GM12878 (cell line): ENCODE measurements around the gene UBXN7. TPM values are rescaled to one million over a fixed set of nuclear protein-coding genes. Genes with fewer than 3 reads are reported as not detected.

Experiments used
- ATAC-seq: fragments of 200-7000 bp; cut with Tn5 transposase; 3 replicates; pipeline ENCODE4 v1.9.1; 2020; ENCODE audit warnings: mild to moderate bottlenecking, moderate library complexity
- BruUV-seq: library from RNA; stranded (reverse); fragments of 400-500 nt; replicated peaks from 2 replicates; lab custom pipeline; 2021; lab: Mats Ljungman, UMichigan
- CTCF ChIA-PET: fragments of 300-600 bp; sonication (Branson Sonifier 250); formaldehyde crosslinking; extraction: SDS; loops from one replicate; lab custom pipeline; 2021; ENCODE audit warnings: inconsistent platforms; lab: Yijun Ruan, JAX
- POLR2A ChIA-PET: fragments of 350-600 bp; formaldehyde crosslinking; extraction: SDS; loops from one replicate; lab custom pipeline; 2021; ENCODE audit warnings: inconsistent platforms; lab: Charles Lee
- RAD21 ChIA-PET: fragments of 300-600 bp; sonication (Branson Sonifier 250); formaldehyde crosslinking; loops from one replicate; lab custom pipeline; 2023; ENCODE audit warnings: antibody characterized with exemption; ENCODE audit not compliant: unreplicated experiment; lab: Charles Lee
- SMC1A ChIA-PET: fragments of 300-600 bp; sonication (Branson Sonifier 250); formaldehyde crosslinking; loops from one replicate; lab custom pipeline; 2023; ENCODE audit not compliant: unreplicated experiment, uncharacterized antibody; lab: Charles Lee
- DNase-seq: peaks from one replicate; pipeline ENCODE4 v3.0.0-alpha.2; 2011; ENCODE audit warnings: low read depth, low spot score
- FAIRE-seq: peaks from 3 replicates; lab custom pipeline; 2011; peaks lifted over from hg19 to GRCh38; lab: Jason Lieb, UNC
- H2AFZ ChIP-seq: 2 replicates; pipeline ENCODE4 v1.6.0; 2011; ENCODE audit warnings: low read depth, low read length, control low read depth; ENCODE audit not compliant: control insufficient read depth
- H3K27ac ChIP-seq: 2 replicates; pipeline ENCODE4 v1.5.1; 2011; ENCODE audit warnings: control low read depth; ENCODE audit not compliant: control insufficient read depth, insufficient read depth
- H3K27me3 ChIP-seq, 2 experiments: replicated peaks in 1 of 2; 2 replicates each; pipeline versions ENCODE4 v1.6.0 to v1.6.1; 2011; ENCODE audit warnings: low read length in 1 of 2; ENCODE audit not compliant: control insufficient read depth in 2 of 2, insufficient read depth in 2 of 2
- H3K36me3 ChIP-seq, 2 experiments: 2 replicates each; pipeline ENCODE4 v1.5.1; 2011; ENCODE audit warnings: low read length in 1 of 2; ENCODE audit not compliant: control insufficient read depth in 2 of 2, insufficient read depth in 2 of 2
- H3K4me1 ChIP-seq: 2 replicates; pipeline ENCODE4 v1.6.1; 2011; ENCODE audit warnings: mild to moderate bottlenecking, low read length, moderate library complexity, mixed read lengths; ENCODE audit not compliant: control insufficient read depth, insufficient read depth
- H3K4me2 ChIP-seq: 2 replicates; pipeline ENCODE4 v1.6.0; 2011; ENCODE audit warnings: control low read depth; ENCODE audit not compliant: control insufficient read depth, insufficient read depth
- H3K4me3 ChIP-seq: fragments of 200-600 bp; sonication (generic); 2 replicates; pipeline ENCODE4 v1.5.1; 2016
- H3K79me2 ChIP-seq: 2 replicates; pipeline ENCODE4 v1.6.0; 2011; ENCODE audit warnings: low read length; ENCODE audit not compliant: control insufficient read depth, insufficient read depth
- H3K9ac ChIP-seq: 2 replicates; pipeline ENCODE4 v1.8.0; 2011; ENCODE audit warnings: low read length, control low read depth, mixed read lengths; ENCODE audit not compliant: control insufficient read depth, insufficient read depth
- H3K9me3 ChIP-seq: replicated peaks from 3 replicates; pipeline ENCODE4 v1.5.1; 2011; ENCODE audit warnings: mild to moderate bottlenecking, low read length; ENCODE audit not compliant: control insufficient read depth, insufficient read depth
- H4K20me1 ChIP-seq: 2 replicates; pipeline ENCODE4 v1.6.0; 2011; ENCODE audit not compliant: control insufficient read depth, insufficient read depth
- ATF7 ChIP-seq: fragments of 450-650 bp; IDR thresholded peaks from 2 replicates; pipeline ENCODE4 v1.6.1; 2016; ENCODE audit warnings: low read depth, mild to moderate bottlenecking
- HCFC1 ChIP-seq: fragments of 150-350 bp; IDR thresholded peaks from 2 replicates; pipeline ENCODE4 v1.6.1; 2014; ENCODE audit warnings: low read length
- NFIC ChIP-seq: IDR thresholded peaks from 2 replicates; pipeline ENCODE4 v1.6.1; 2012; ENCODE audit warnings: low read depth, mild to moderate bottlenecking, inconsistent platforms, low read length, moderate library complexity
- NRF1 ChIP-seq: conservative IDR thresholded peaks from 2 replicates; pipeline ENCODE4 v1.6.1; 2011; ENCODE audit warnings: mild to moderate bottlenecking, low read depth, low read length, improper control_type of control experiment
- RUNX3 ChIP-seq: IDR thresholded peaks from 2 replicates; pipeline ENCODE4 v1.6.1; 2012; ENCODE audit warnings: low read length, inconsistent platforms
- SMAD1 ChIP-seq: fragments of 450-650 bp; IDR thresholded peaks from 2 replicates; pipeline ENCODE4 v1.6.1; 2018; ENCODE audit warnings: mild to moderate bottlenecking, low read depth; ENCODE audit not compliant: partially characterized antibody
- SMAD5 ChIP-seq: IDR thresholded peaks from 2 replicates; pipeline ENCODE4 v1.6.1; 2016; ENCODE audit warnings: antibody characterized with exemption, low read depth
- SMARCA5 ChIP-seq: fragments of 450-650 bp; IDR thresholded peaks from 2 replicates; pipeline ENCODE4 v1.6.1; 2017; ENCODE audit warnings: mild to moderate bottlenecking
- SUPT20H ChIP-seq: IDR thresholded peaks from 2 replicates; pipeline ENCODE4 v1.6.1; 2011; ENCODE audit warnings: low read depth, mild to moderate bottlenecking, low read length, moderate library complexity, borderline replicate concordance; ENCODE audit not compliant: control insufficient read depth
- WGBS: methylation state at CpG from one replicate; pipeline ENCODE4 v1.1.6; 2016; ENCODE audit warnings: low lambda C conversion rate; ENCODE audit not compliant: insufficient replicate concordance, insufficient coverage; ENCODE audit errors: missing lambda C conversion rate; 5-methylcytosine and 5-hydroxymethylcytosine counted together
- in situ Hi-C: fragments of 300-500 bp; cut with MboI; formaldehyde crosslinking; loops from 9 replicates; pipeline ENCODE4 v1.14.3; 2018; ENCODE audit warnings: mixed read lengths
- intact Hi-C: fragments of 100-400 bp; cut with micrococcal nuclease; formaldehyde crosslinking; loops from one replicate; pipeline ENCODE4 v1.14.2; 2022; ENCODE audit not compliant: unreplicated experiment
- polyA plus RNA-seq, 11 experiments: library from polyadenylated mRNA; depleted of rRNA in 4 of 11; unstranded in 6 of 11; stranded (reverse) in 5 of 11; fragments of >200 nt; fragmentation: Nextera tagmentation in 4 of 11; fragmentation: Illumina TruSeq in 1 of 11; extraction: Ambion mirVana in 4 of 11; extraction: Trizol in 1 of 11; gene quantifications; 1 replicate in 1 of 11; 2 replicates in 10 of 11; pipeline versions ENCODE4 v1.2.1 to v1.2.3, GENCODE V29; 2011 to 2016; ENCODE audit warnings: inconsistent platforms in 2 of 11, missing spikeins in 2 of 11, low read depth in 1 of 11
- total RNA-seq, 4 experiments: library from RNA; depleted of rRNA in 3 of 4; stranded (reverse); fragments of >200 nt in 3 of 4; fragmentation: Illumina TruSeq in 1 of 4; extraction: Trizol in 1 of 4; gene quantifications; 2 replicates each; pipeline versions ENCODE4 v1.2.1 to v1.2.3, GENCODE V29; 2013 to 2021
- TF ChIP-seq, protein P1 (sequence below): fragments of 450-650 bp; IDR thresholded peaks from 2 replicates; pipeline ENCODE4 v1.6.1; 2017; ENCODE audit warnings: mild to moderate bottlenecking, moderate library complexity
- TF ChIP-seq, protein P2 (sequence below): fragments of 450-650 bp; IDR thresholded peaks from 2 replicates; pipeline ENCODE4 v1.6.1; 2017; ENCODE audit warnings: mild to moderate bottlenecking, moderate library complexity

UBXN7 gene
- total and polyA plus RNA-seq, 10 of the 15 experiments (the other 5 are each of a cell fraction or from before 2014, with no cell fraction given), result 4.8 to 78.4 (median 24.9) TPM

DNA sequence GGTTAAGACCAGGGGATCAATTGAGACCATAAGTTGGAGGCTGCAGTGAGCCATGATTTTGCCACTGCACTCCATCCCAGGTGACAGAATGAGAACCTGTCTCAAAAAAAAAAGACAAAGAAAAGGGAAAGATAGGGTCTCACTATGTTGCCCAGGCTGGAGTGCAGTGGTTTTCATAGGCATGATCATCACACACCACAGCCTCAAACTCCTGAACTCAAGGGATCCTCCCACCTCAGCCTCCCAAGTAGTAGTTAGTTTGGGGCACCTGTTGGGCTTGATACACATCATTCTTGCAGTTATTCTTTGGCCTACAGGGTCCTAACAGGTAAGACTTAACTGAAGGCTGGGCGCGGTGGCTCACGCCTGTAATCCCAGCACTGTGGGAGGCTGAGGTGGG, 42.1 kb downstream of the UBXN7 start:
- no peaks in the 10 kb centered on the region for H4K20me1 ChIP-seq
- in situ Hi-C loops (no loop called here), intact Hi-C loops (no loop called here)
- H3K4me3 ChIP-seq, result no peak overlapping the region
- H3K27ac ChIP-seq, result no peak overlapping the region
- FAIRE-seq, result no peak
- H3K4me1 ChIP-seq, result no peaks in the 10 kb centered on the region
- no peaks in the 10 kb centered on the region; the same call in 1 of the 2 replicates for H3K79me2 ChIP-seq
- no TSS peak for BruUV-seq
- DNase-seq, result no peak
- no peak overlapping the region for H3K9ac ChIP-seq
- H3K9me3 ChIP-seq, result peaks cover 2% of the 10 kb centered on the region
- SMC1A ChIA-PET, result no interaction called here
- CTCF ChIA-PET, result no interaction called here
- TF ChIP-seq, protein P1, sequence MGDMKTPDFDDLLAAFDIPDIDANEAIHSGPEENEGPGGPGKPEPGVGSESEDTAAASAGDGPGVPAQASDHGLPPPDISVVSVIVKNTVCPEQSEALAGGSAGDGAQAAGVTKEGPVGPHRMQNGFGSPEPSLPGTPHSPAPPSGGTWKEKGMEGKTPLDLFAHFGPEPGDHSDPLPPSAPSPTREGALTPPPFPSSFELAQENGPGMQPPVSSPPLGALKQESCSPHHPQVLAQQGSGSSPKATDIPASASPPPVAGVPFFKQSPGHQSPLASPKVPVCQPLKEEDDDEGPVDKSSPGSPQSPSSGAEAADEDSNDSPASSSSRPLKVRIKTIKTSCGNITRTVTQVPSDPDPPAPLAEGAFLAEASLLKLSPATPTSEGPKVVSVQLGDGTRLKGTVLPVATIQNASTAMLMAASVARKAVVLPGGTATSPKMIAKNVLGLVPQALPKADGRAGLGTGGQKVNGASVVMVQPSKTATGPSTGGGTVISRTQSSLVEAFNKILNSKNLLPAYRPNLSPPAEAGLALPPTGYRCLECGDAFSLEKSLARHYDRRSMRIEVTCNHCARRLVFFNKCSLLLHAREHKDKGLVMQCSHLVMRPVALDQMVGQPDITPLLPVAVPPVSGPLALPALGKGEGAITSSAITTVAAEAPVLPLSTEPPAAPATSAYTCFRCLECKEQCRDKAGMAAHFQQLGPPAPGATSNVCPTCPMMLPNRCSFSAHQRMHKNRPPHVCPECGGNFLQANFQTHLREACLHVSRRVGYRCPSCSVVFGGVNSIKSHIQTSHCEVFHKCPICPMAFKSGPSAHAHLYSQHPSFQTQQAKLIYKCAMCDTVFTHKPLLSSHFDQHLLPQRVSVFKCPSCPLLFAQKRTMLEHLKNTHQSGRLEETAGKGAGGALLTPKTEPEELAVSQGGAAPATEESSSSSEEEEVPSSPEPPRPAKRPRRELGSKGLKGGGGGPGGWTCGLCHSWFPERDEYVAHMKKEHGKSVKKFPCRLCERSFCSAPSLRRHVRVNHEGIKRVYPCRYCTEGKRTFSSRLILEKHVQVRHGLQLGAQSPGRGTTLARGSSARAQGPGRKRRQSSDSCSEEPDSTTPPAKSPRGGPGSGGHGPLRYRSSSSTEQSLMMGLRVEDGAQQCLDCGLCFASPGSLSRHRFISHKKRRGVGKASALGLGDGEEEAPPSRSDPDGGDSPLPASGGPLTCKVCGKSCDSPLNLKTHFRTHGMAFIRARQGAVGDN, result no peak
- TF ChIP-seq, protein P2, sequence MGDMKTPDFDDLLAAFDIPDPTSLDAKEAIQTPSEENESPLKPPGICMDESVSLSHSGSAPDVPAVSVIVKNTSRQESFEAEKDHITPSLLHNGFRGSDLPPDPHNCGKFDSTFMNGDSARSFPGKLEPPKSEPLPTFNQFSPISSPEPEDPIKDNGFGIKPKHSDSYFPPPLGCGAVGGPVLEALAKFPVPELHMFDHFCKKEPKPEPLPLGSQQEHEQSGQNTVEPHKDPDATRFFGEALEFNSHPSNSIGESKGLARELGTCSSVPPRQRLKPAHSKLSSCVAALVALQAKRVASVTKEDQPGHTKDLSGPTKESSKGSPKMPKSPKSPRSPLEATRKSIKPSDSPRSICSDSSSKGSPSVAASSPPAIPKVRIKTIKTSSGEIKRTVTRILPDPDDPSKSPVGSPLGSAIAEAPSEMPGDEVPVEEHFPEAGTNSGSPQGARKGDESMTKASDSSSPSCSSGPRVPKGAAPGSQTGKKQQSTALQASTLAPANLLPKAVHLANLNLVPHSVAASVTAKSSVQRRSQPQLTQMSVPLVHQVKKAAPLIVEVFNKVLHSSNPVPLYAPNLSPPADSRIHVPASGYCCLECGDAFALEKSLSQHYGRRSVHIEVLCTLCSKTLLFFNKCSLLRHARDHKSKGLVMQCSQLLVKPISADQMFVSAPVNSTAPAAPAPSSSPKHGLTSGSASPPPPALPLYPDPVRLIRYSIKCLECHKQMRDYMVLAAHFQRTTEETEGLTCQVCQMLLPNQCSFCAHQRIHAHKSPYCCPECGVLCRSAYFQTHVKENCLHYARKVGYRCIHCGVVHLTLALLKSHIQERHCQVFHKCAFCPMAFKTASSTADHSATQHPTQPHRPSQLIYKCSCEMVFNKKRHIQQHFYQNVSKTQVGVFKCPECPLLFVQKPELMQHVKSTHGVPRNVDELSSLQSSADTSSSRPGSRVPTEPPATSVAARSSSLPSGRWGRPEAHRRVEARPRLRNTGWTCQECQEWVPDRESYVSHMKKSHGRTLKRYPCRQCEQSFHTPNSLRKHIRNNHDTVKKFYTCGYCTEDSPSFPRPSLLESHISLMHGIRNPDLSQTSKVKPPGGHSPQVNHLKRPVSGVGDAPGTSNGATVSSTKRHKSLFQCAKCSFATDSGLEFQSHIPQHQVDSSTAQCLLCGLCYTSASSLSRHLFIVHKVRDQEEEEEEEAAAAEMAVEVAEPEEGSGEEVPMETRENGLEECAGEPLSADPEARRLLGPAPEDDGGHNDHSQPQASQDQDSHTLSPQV, result no peak
- TF ChIP-seq SUPT20H (no peak), SMARCA5 (no peak), NRF1 (no peak), RUNX3 (no peak), SMAD1 (no peak), NFIC (no peak), SMAD5 (no peak), ATF7 (no peak), HCFC1 (no peak)
- no peak overlapping the region for H2AFZ ChIP-seq
- H3K4me2 ChIP-seq, result no peak overlapping the region
- WGBS, result 100% methylated on average over 3 of the region's 3 CpGs
- H3K36me3 ChIP-seq, result peaks cover 5 to 17% of the 10 kb centered on the region in 2 experiments; a peak in 3 of 4 replicates
- RAD21 ChIA-PET, result no interaction called here
- ATAC-seq, result no peak
- POLR2A ChIA-PET, result interaction anchor here (0.6 to 1.0 kb wide), 4 partner anchors 26 to 731 kb away, joined by 3 to 5 read pairs (median 4); no protein-coding TSS in a partner anchor
- no peaks in the 10 kb centered on the region for H3K27me3 ChIP-seq
